Measurements from ENCODE around the gene WDFY1. TPM values are rescaled to one million over a fixed set of nuclear protein-coding genes. Genes with fewer than 3 reads are reported as not detected.

Gene WDFY1
- total and polyA plus RNA-seq, 9 of the 15 experiments (the other 6 are each of a cell fraction or from before 2014, with no cell fraction given): 5.4 to 27.6 (median 17.5) TPM

DNA sequence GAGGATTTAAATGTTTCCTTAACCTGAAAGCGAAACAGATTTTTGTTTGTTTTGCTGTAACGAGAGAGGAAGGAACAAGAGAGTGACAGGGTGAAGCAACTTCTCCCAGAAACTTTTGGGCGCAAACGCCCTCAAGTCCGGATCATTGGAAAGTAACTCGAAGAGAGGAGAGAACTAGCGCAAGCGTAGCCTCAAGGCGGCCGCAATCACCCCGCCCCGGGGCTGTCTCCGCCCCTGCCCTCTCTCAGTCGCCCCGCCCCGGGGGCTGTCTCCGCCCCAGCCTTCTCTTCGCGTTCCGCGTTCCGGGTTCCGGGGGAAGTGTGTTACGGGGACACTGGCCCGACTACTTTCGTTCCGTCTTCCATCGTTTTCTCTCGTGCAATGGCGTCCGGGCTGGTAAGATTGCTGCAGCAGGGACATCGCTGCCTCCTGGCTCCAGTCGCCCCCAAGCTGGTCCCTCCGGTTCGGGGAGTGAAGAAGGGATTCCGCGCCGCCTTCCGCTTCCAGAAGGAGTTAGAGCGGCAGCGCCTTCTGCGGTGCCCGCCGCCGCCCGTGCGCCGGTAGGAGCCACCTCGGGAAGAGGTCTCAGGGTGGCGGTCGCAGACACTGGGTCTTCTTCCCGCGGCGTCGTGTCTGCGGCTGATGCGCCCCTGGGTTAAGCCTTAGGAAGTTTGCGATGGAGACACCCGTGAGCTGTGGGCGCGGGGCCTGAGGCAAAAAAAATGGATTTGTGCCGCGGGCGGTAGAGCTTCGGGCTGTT is 12.1 kb upstream of the WDFY1 start, which contains the start of gene MRPL44 (continued):
- TF ChIP-seq, protein P1, sequence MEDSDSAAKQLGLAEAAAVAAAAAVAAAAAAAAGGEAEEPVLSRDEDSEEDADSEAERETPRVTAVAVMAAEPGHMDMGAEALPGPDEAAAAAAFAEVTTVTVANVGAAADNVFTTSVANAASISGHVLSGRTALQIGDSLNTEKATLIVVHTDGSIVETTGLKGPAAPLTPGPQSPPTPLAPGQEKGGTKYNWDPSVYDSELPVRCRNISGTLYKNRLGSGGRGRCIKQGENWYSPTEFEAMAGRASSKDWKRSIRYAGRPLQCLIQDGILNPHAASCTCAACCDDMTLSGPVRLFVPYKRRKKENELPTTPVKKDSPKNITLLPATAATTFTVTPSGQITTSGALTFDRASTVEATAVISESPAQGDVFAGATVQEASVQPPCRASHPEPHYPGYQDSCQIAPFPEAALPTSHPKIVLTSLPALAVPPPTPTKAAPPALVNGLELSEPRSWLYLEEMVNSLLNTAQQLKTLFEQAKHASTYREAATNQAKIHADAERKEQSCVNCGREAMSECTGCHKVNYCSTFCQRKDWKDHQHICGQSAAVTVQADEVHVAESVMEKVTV (CRISPR knock-in tag; IDR thresholded peaks at IDR 0.05): no peak
- TF ChIP-seq PYGO2 (tag; IDR thresholded peaks at IDR 0.05) (no peak), SIX5 (IDR thresholded peaks at IDR 0.05; ENCODE audit: borderline replicate concordance in 1 of 2, insufficient read depth in 1 of 2, low read depth in 1 of 2, low read length in 2 of 2) (peak; percentile 58 to 65), PHF8 (IDR thresholded peaks at IDR 0.05; ENCODE audit: borderline replicate concordance, low read length) (peak; percentile 89; the same call in 1 of the 2 replicates), ELK3 (CRISPR knock-in tag; IDR thresholded peaks at IDR 0.05) (no peak), TAF15 (IDR thresholded peaks at IDR 0.05; ENCODE audit: low read depth, low read length) (no peak), PURB (CRISPR knock-in tag; IDR thresholded peaks at IDR 0.05; ENCODE audit: low read depth) (no peak), RBFOX2 (IDR thresholded peaks at IDR 0.05; ENCODE audit: low read depth, low read length) (peak; percentile 94), XRCC5 (IDR thresholded peaks at IDR 0.05; ENCODE audit: low read depth, low read length) (peak; percentile 85), TCF7 (IDR thresholded peaks at IDR 0.05; ENCODE audit: borderline replicate concordance) (no peak), XRCC4 (IDR thresholded peaks at IDR 0.05; ENCODE audit: extremely low read depth, insufficient read depth, insufficient read length) (no peak), HDAC8 (tag; IDR thresholded peaks at IDR 0.05) (no peak), HMGXB4 (CRISPR knock-in tag; IDR thresholded peaks at IDR 0.05) (peak; percentile 76; the same call in 1 of the 2 replicates), HNRNPK (IDR thresholded peaks at IDR 0.05; ENCODE audit: low read depth, low read length, poor library complexity, severe bottlenecking) (no peak), L3MBTL2 (IDR thresholded peaks at IDR 0.05) (peak; percentile 57; the same call in 1 of the 2 replicates)
- TF ChIP-seq, protein P2, sequence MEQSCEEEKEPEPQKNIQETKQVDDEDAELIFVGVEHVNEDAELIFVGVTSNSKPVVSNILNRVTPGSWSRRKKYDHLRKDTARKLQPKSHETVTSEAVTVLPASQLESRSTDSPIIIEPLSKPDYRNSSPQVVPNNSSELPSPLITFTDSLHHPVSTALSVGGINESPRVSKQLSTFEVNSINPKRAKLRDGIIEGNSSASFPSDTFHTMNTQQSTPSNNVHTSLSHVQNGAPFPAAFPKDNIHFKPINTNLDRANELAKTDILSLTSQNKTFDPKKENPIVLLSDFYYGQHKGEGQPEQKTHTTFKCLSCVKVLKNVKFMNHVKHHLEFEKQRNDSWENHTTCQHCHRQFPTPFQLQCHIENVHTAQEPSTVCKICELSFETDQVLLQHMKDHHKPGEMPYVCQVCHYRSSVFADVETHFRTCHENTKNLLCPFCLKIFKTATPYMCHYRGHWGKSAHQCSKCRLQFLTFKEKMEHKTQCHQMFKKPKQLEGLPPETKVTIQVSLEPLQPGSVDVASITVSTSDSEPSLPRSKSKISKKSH (CRISPR knock-in tag; IDR thresholded peaks at IDR 0.05): no peak
- TF ChIP-seq, protein P3, sequence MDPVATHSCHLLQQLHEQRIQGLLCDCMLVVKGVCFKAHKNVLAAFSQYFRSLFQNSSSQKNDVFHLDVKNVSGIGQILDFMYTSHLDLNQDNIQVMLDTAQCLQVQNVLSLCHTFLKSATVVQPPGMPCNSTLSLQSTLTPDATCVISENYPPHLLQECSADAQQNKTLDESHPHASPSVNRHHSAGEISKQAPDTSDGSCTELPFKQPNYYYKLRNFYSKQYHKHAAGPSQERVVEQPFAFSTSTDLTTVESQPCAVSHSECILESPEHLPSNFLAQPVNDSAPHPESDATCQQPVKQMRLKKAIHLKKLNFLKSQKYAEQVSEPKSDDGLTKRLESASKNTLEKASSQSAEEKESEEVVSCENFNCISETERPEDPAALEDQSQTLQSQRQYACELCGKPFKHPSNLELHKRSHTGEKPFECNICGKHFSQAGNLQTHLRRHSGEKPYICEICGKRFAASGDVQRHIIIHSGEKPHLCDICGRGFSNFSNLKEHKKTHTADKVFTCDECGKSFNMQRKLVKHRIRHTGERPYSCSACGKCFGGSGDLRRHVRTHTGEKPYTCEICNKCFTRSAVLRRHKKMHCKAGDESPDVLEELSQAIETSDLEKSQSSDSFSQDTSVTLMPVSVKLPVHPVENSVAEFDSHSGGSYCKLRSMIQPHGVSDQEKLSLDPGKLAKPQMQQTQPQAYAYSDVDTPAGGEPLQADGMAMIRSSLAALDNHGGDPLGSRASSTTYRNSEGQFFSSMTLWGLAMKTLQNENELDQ (CRISPR knock-in tag; IDR thresholded peaks at IDR 0.05; ENCODE audit: borderline replicate concordance): no peak

Data from K562 (cell line).